K562 (cell line): ENCODE data around the gene ERVMER34-1. TPM values are rescaled to one million over a fixed set of nuclear protein-coding genes. Genes with fewer than 3 reads are reported as not detected.

Experiments used
- DPF2 ChIP-seq: fragments of 450-650 bp; IDR thresholded peaks from 2 replicates; pipeline ENCODE4 v1.6.1; 2016
- EHMT2 ChIP-seq: fragments of 450-650 bp; IDR thresholded peaks from 2 replicates; pipeline ENCODE4 v1.6.1; 2018; ENCODE audit warnings: antibody characterized with exemption
- HDAC2 ChIP-seq: fragments of 450-650 bp; IDR thresholded peaks from 2 replicates; pipeline ENCODE4 v1.6.1; 2016; ENCODE audit warnings: mild to moderate bottlenecking
- HNRNPUL1 ChIP-seq: fragments of 200-400 bp; formaldehyde crosslinking; IDR thresholded peaks from 2 replicates; pipeline ENCODE4 v1.6.1; 2017; ENCODE audit warnings: low read length
- MGA ChIP-seq: fragments of 450-650 bp; IDR thresholded peaks from 2 replicates; pipeline ENCODE4 v1.6.1; 2016; ENCODE audit warnings: mild to moderate bottlenecking, moderate library complexity
- polyA plus RNA-seq, 8 experiments: library from polyadenylated mRNA; depleted of rRNA in 4 of 8; stranded (reverse) in 5 of 8; unstranded in 3 of 8; fragments of >200 nt; fragmentation: Nextera tagmentation in 2 of 8; fragmentation: Illumina TruSeq in 1 of 8; extraction: Ambion mirVana in 2 of 8; extraction: Trizol in 1 of 8; gene quantifications; 2 replicates each; pipeline versions ENCODE4 v1.2.1 to v1.2.3, GENCODE V29; 2011 to 2014; ENCODE audit warnings: inconsistent platforms in 1 of 8, missing spikeins in 1 of 8
- total RNA-seq, 7 experiments: library from RNA; depleted of rRNA in 6 of 7; stranded (reverse); fragments of >200 nt in 6 of 7; fragmentation: Illumina TruSeq in 2 of 7; extraction: Trizol in 2 of 7; gene quantifications; 2 replicates each; pipeline versions ENCODE4 v1.2.1 to v1.2.3, GENCODE V29; 2011 to 2021; ENCODE audit warnings: low replicate concordance in 1 of 7

ERVMER34-1 gene
- total and polyA plus RNA-seq, 9 of the 15 experiments (the other 6 are each of a cell fraction or from before 2014, with no cell fraction given): 0.04 to 0.57 (median 0.25) TPM

GRCh38 chr4:52701207-52701606 is 50.0 kb downstream of the ERVMER34-1 start (continued):
- TF ChIP-seq MGA: no peak
- no peak for TF ChIP-seq HNRNPUL1
- TF ChIP-seq HDAC2: no peak
- TF ChIP-seq DPF2: no peak
- TF ChIP-seq EHMT2: no peak
